ENCODE data around the gene ZNF580. TPM values are rescaled to one million over a fixed set of nuclear protein-coding genes. Genes with fewer than 3 reads are reported as not detected.

Gene ZNF580
- total and polyA plus RNA-seq, 12 donors, result 8.0 to 101 (median 46.0) TPM

- H3K27me3 ChIP-seq, result no peaks in the 10 kb centered on the region
- no peak overlapping the region for H3K27ac ChIP-seq
- intact Hi-C loops (cut with DNase I), result no loop called here
- no peak for DNase-seq
- 83 to 90% (median 85%) methylated on average over 12 to 68 of the region's 68 CpGs for WGBS, 4 donors
- H3K4me1 ChIP-seq (replicated peaks in 1 of 2), result no peaks in the 10 kb centered on the region
- TF ChIP-seq CTCF (IDR thresholded peaks at IDR 0.05) (no peak), POLR2A (IDR thresholded peaks at IDR 0.05) (no peak)
- H3K4me3 ChIP-seq, result no peak overlapping the region
- H3K9me3 ChIP-seq (replicated peaks in 1 of 3), result no peaks in the 10 kb centered on the region
- H3K36me3 ChIP-seq (replicated peaks in 1 of 2), result peaks cover 0 to 19% of the 10 kb centered on the region in 2 donors
Observed at GRCh38 chr19:55593096-55593772, 47.6 kb upstream of the ZNF580 start.

GRCh38 chr19:55594996-55595545 lies 45.7 kb upstream of the ZNF580 start:
- 92 to 97% (median 93%) methylated on average over 4 of the region's 4 CpGs for WGBS, 4 donors
- TF ChIP-seq CTCF (IDR thresholded peaks at IDR 0.05), result no peak
- no peak for TF ChIP-seq POLR2A (IDR thresholded peaks at IDR 0.05)
- peaks cover 0 to 19% of the 10 kb centered on the region in 2 donors for H3K36me3 ChIP-seq (replicated peaks in 1 of 2)

GRCh38 chr19:55596304-55596703 lies 44.5 kb upstream of the ZNF580 start:
- Histone ChIP-seq H3K27me3 (no peaks in the 10 kb centered on the region), H3K36me3 (replicated peaks in 1 of 2) (peaks cover 0 to 19% of the 10 kb centered on the region in 2 donors), H3K27ac (no peak overlapping the region), H3K9me3 (replicated peaks in 1 of 3) (no peaks in the 10 kb centered on the region), H3K4me1 (replicated peaks in 1 of 2) (peaks cover 7% of the 10 kb centered on the region in 2 donors), H3K4me3 (no peak overlapping the region)
- 90 to 96% (median 95%) methylated on average over 3 of the region's 3 CpGs for WGBS, 4 donors
- no peak for TF ChIP-seq CTCF (IDR thresholded peaks at IDR 0.05)
- no peak for TF ChIP-seq POLR2A (IDR thresholded peaks at IDR 0.05)
- intact Hi-C loops (cut with DNase I), result no loop called here
- no peak for DNase-seq

More at GRCh38 chr19:55594996-55595545, 45.7 kb upstream of the ZNF580 start:
- Histone ChIP-seq H3K27me3 (no peaks in the 10 kb centered on the region), H3K4me3 (no peak overlapping the region), H3K9me3 (replicated peaks in 1 of 3) (no peaks in the 10 kb centered on the region), H3K4me1 (replicated peaks in 1 of 2) (no peaks in the 10 kb centered on the region), H3K27ac (no peak overlapping the region)
- no peak for DNase-seq
- intact Hi-C loops (cut with DNase I), result no loop called here

- no peak overlapping the region for H3K27ac ChIP-seq
- DNase-seq, result peak in 1 of 7 donors; percentile 47
- TF ChIP-seq POLR2A (IDR thresholded peaks at IDR 0.05), result no peak
- WGBS, 4 donors, result 96 to 97% (median 96%) methylated on average over 13 to 30 of the region's 30 CpGs
- no peaks in the 10 kb centered on the region for H3K27me3 ChIP-seq
- H3K4me3 ChIP-seq, result no peak overlapping the region
- H3K9me3 ChIP-seq (replicated peaks in 1 of 3), result no peaks in the 10 kb centered on the region
- intact Hi-C loops (cut with DNase I), result no loop called here
- peaks cover 7 to 9% of the 10 kb centered on the region in 2 donors for H3K4me1 ChIP-seq (replicated peaks in 1 of 2)
- peaks cover 0 to 13% of the 10 kb centered on the region in 2 donors for H3K36me3 ChIP-seq (replicated peaks in 1 of 2)
Observed at GRCh38 chr19:55597501-55597921, 43.3 kb upstream of the ZNF580 start.
